ENCODE measurements around the gene ATP5ME. TPM values are rescaled to one million over a fixed set of nuclear protein-coding genes. Genes with fewer than 3 reads are reported as not detected.

ATP5ME gene
- total RNA-seq, 1 experiment from 2014 or later, result 425 TPM

GRCh38 chr4:650951-651883, 22.9 kb downstream of the ATP5ME start:
- Histone ChIP-seq H3K4me1 (ENCODE audit: insufficient read depth, low read length) (no peaks in the 10 kb centered on the region), H4K20me1 (ENCODE audit: control insufficient read depth, insufficient read depth, insufficient read length) (no peaks in the 10 kb centered on the region), H3K79me2 (ENCODE audit: insufficient read depth, low read length) (no peaks in the 10 kb centered on the region), H2BK20ac (ENCODE audit: low read depth, low read length, poor library complexity, severe bottlenecking) (no peak overlapping the region), H3K4me2 (ENCODE audit: insufficient read depth, insufficient read length, low read length) (no peak overlapping the region), H3K9ac (ENCODE audit: extremely low read depth, insufficient read length, low read length) (no peak overlapping the region), H2BK120ac (ENCODE audit: low read depth, low read length, poor library complexity, severe bottlenecking) (no peak overlapping the region), H3K9me3 (ENCODE audit: control insufficient read depth, low read depth, low read length) (no peaks in the 10 kb centered on the region), H3K14ac (ENCODE audit: insufficient read depth, low read length) (peak overlapping the region; percentile 14; the same call in 1 of the 2 replicates), H3K27me3 (ENCODE audit: insufficient read depth, low read length) (no peaks in the 10 kb centered on the region), H2BK5ac (ENCODE audit: insufficient read length, low read length) (no peak overlapping the region), H2AK5ac (ENCODE audit: insufficient read length, low read length) (no peak overlapping the region), H3K79me1 (ENCODE audit: insufficient read depth, low read depth, low read length, poor library complexity, severe bottlenecking) (no peaks in the 10 kb centered on the region), H4K91ac (ENCODE audit: insufficient read length, low read depth, low read length) (no peak overlapping the region), H3K18ac (ENCODE audit: insufficient read length, low read depth, low read length) (no peak overlapping the region), H3K27ac (ENCODE audit: insufficient read length, low read depth, low read length) (no peak overlapping the region), H4K8ac (replicated peaks; ENCODE audit: insufficient read length, low read depth, low read length) (no peak overlapping the region), H2AFZ (ENCODE audit: low read length) (no peak overlapping the region), H3K4ac (ENCODE audit: low read depth, low read length) (no peak overlapping the region), H3K56ac (ENCODE audit: insufficient read length, low read depth, low read length) (no peak overlapping the region), H2BK15ac (ENCODE audit: low read depth, low read length) (no peak overlapping the region), H2BK12ac (ENCODE audit: insufficient read length, low read depth, low read length) (no peak overlapping the region), H4K5ac (ENCODE audit: insufficient read length, low read depth, low read length) (no peak overlapping the region), H3T11ph (ENCODE audit: low read length) (no peak overlapping the region), H3K23ac (ENCODE audit: insufficient read length, low read depth, low read length) (no peak overlapping the region), H3K23me2 (ENCODE audit: insufficient read length, low read depth, low read length, poor library complexity, severe bottlenecking) (no peaks in the 10 kb centered on the region)
- Mint-ChIP-seq H3K9me3 (no peaks in the 10 kb centered on the region; a peak in 2 of 5 replicates), H3K27ac (no peak overlapping the region), H3K4me3 (no peak overlapping the region), H3K4me1 (peaks cover 5 to 25% of the 10 kb centered on the region in 2 experiments; a peak in 3 of 4 replicates), H3K36me3 (ENCODE audit: insufficient read depth in 1 of 3, low read depth in 3 of 3) (no peaks in the 10 kb centered on the region; a peak in 1 of 7 replicates), H3K27me3 (ENCODE audit: low read depth) (peaks cover 3% of the 10 kb centered on the region)
- DNase-seq, result no peak
- no peak for TF ChIP-seq CTCF (conservative IDR thresholded peaks at IDR 0.05)
- WGBS (ENCODE audit: extremely low coverage, insufficient read length, low lambda C conversion rate), result no CpG with 5 or more reads among the region's 49 CpGs

Measured in H9 (cell line).